Measurements from ENCODE around the gene NAP1L4.

DNA sequence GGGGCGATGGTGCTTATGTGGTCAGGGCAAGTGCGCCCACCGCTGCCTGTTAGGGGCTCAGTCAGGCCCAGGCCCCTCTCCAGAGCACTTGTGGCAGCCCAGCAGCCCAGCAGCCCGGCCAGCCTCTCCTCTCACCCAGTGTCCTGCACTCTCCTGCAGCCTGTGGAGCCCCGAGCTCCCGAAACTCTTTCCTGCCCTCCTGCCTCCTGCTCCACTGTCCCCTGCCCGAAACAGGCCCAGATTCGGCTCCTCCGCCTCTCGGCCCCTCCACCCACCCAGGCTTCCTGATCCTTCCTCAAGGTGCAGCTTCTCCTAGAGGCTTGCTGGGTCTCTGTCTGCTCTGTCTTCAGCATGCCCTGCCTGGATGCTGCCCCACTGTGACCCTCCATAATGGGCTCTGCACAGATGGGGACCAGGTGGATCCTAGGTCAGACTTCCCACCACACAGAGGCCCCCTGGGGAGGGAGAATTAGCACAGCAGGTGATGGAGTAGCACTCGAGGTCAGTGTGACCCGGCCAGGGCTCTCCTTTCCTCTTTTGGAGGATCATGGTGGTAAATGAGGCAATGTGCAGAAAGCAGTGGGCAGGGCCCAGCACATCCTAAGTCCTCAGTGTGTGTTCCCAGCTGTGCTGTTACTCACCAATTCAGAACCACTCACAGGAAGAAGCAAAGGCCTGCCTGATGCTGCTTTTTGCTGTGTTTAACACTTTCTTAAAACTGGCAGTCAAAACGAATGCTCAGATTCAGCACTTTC is 18.6 kb upstream of the NAP1L4 start:
- TF ChIP-seq, protein P1, sequence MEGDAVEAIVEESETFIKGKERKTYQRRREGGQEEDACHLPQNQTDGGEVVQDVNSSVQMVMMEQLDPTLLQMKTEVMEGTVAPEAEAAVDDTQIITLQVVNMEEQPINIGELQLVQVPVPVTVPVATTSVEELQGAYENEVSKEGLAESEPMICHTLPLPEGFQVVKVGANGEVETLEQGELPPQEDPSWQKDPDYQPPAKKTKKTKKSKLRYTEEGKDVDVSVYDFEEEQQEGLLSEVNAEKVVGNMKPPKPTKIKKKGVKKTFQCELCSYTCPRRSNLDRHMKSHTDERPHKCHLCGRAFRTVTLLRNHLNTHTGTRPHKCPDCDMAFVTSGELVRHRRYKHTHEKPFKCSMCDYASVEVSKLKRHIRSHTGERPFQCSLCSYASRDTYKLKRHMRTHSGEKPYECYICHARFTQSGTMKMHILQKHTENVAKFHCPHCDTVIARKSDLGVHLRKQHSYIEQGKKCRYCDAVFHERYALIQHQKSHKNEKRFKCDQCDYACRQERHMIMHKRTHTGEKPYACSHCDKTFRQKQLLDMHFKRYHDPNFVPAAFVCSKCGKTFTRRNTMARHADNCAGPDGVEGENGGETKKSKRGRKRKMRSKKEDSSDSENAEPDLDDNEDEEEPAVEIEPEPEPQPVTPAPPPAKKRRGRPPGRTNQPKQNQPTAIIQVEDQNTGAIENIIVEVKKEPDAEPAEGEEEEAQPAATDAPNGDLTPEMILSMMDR (IDR thresholded peaks at IDR 0.05) = no peak
- no peak for TF ChIP-seq EZH2 (IDR thresholded peaks at IDR 0.05; ENCODE audit: borderline replicate concordance, insufficient read depth, low read depth, low read length, poor library complexity, severe bottlenecking)

Measured in B cell (primary cell).